ENCODE results near the gene FAM200C. TPM values are rescaled to one million over a fixed set of nuclear protein-coding genes. Genes with fewer than 3 reads are reported as not detected.

Gene FAM200C
- total RNA-seq, 2 donors from 2014 or later: 0.69 to 3.5 TPM

GRCh38 chr5:160367261-160367660 is 32.6 kb downstream of the FAM200C start:
- peaks cover 12% of the 10 kb centered on the region for H3K4me1 Mint-ChIP-seq
- no peaks in the 10 kb centered on the region for H3K9me3 Mint-ChIP-seq
- no peak overlapping the region for H3K4me3 Mint-ChIP-seq
- H3K27me3 Mint-ChIP-seq: peaks cover 55% of the 10 kb centered on the region
- no peaks in the 10 kb centered on the region for H3K36me3 Mint-ChIP-seq (ENCODE audit: low read depth)
- no peak overlapping the region for H3K27ac Mint-ChIP-seq
- ATAC-seq (replicated peaks): no peak

GRCh38 chr5:160366230-160366629 is 33.6 kb downstream of the FAM200C start:
- ATAC-seq (replicated peaks): no peak
- H3K27ac Mint-ChIP-seq: no peak overlapping the region
- no peaks in the 10 kb centered on the region for H3K36me3 Mint-ChIP-seq (ENCODE audit: low read depth)
- no peak overlapping the region for H3K4me3 Mint-ChIP-seq
- peaks cover 12% of the 10 kb centered on the region for H3K4me1 Mint-ChIP-seq
- no peaks in the 10 kb centered on the region for H3K9me3 Mint-ChIP-seq
- H3K27me3 Mint-ChIP-seq: peaks cover 56% of the 10 kb centered on the region

DNA sequence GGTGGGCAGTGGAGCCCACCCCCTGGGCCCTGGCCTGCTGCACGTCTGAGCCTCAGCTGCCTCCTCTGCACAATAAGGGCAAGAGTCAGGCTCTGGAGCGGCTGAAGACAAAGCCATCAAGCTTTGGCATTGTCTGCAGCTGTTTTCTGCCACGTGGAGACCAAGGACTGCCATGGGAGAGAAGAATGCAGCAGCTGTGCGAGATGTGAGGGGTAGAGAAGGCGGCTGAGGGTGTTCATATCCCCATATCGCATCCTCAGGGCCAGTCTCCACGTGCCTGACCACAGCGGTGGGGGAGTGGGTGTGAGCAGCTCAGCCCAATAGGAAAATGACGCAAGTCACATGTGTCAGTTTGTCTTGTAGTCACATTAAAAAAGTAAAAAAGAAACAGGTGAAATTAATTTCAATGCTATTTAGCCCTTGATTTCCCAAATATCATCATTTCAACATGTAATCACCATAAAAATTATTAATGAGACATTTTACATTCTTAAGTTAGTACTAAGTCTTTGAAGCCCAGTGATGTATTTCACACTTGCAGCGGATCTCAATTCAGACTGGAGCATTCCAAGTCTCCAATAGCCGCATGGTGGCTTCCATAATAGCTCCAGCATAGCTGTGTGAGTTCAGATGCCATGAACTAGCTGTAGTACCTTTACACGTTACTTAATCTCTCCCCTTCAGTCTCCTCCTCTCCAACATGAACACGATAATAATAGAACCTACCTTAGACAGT is 36.0 kb downstream of the FAM200C start:
- Mint-ChIP-seq H3K27me3 (peaks cover 43% of the 10 kb centered on the region), H3K9me3 (no peaks in the 10 kb centered on the region), H3K4me1 (no peaks in the 10 kb centered on the region), H3K4me3 (no peak overlapping the region), H3K27ac (no peak overlapping the region), H3K36me3 (ENCODE audit: low read depth) (no peaks in the 10 kb centered on the region)
- ATAC-seq (replicated peaks): no peak

- Mint-ChIP-seq H3K27me3 (peaks cover 38% of the 10 kb centered on the region), H3K9me3 (no peaks in the 10 kb centered on the region), H3K36me3 (ENCODE audit: low read depth) (no peaks in the 10 kb centered on the region), H3K4me3 (no peak overlapping the region), H3K4me1 (no peaks in the 10 kb centered on the region), H3K27ac (no peak overlapping the region)
- no peak for ATAC-seq (replicated peaks)
Observed at GRCh38 chr5:160363211-160363610, 36.6 kb downstream of the FAM200C start.

DNA sequence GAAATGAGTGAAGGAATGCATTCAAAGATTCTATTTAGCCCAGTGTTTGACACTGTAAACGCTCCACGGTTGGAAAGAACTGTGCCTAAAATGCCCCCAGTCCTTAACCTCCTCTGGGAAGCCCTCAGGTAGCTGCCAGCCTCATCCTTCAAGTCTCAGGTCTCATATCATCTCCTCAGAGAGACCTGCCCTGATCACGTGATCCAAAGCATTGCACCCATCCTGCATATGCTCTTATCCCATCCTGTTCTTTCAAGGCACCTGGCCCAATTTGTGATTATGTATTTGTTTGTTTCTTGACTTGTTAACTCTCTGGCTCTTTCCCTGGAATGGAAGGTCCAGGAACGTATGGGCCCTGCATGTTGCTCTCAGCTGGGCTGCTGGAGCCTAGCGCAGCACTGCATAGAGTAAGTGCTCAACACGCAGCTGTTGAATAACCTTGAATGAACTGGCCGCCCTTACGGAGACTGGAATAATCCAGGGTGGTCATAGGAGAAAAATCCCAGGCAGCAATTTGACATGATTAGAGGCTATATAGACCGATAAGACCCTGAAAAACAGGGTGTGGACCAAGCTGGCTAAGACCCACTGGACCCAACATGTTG is 38.1 kb downstream of the FAM200C start:
- Mint-ChIP-seq H3K4me1 (no peaks in the 10 kb centered on the region), H3K36me3 (ENCODE audit: low read depth) (no peaks in the 10 kb centered on the region), H3K27ac (no peak overlapping the region), H3K27me3 (peaks cover 27% of the 10 kb centered on the region), H3K4me3 (no peak overlapping the region), H3K9me3 (no peaks in the 10 kb centered on the region)
- ATAC-seq (replicated peaks): no peak

GRCh38 chr5:160360310-160360709 is 39.5 kb downstream of the FAM200C start:
- H3K9me3 Mint-ChIP-seq: no peaks in the 10 kb centered on the region
- no peaks in the 10 kb centered on the region for H3K4me1 Mint-ChIP-seq
- no peak overlapping the region for H3K27ac Mint-ChIP-seq
- no peaks in the 10 kb centered on the region for H3K36me3 Mint-ChIP-seq (ENCODE audit: low read depth)
- no peak overlapping the region for H3K4me3 Mint-ChIP-seq
- H3K27me3 Mint-ChIP-seq: peaks cover 23% of the 10 kb centered on the region
- ATAC-seq (replicated peaks): no peak

DNA sequence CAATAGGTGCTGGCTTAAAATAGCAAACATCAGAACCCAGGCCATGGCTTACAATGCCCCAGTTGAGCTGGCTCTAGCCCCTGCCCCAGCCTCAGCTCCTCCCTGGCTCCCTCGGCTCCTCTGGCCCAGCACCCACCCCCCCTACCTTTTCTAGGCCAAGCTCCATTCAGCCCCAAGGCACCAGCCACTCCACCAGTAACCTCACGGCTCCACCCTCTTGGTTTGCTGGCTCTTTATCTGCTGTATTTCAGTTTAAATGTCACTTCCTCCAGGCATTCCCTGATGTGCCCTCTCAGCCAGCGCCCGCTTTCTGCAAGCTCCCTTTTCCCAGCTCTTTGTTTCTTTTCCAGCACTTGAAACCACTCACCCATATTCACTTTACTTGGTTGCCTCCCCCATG is 40.0 kb downstream of the FAM200C start:
- Mint-ChIP-seq H3K4me3 (no peak overlapping the region), H3K27me3 (peaks cover 19% of the 10 kb centered on the region), H3K9me3 (no peaks in the 10 kb centered on the region), H3K36me3 (ENCODE audit: low read depth) (no peaks in the 10 kb centered on the region), H3K4me1 (no peaks in the 10 kb centered on the region), H3K27ac (no peak overlapping the region)
- no peak for ATAC-seq (replicated peaks)

GRCh38 chr5:160359242-160359641 is 40.6 kb downstream of the FAM200C start:
- Mint-ChIP-seq H3K27me3 (peaks cover 19% of the 10 kb centered on the region), H3K36me3 (ENCODE audit: low read depth) (no peaks in the 10 kb centered on the region), H3K27ac (no peak overlapping the region), H3K4me1 (no peaks in the 10 kb centered on the region), H3K9me3 (no peaks in the 10 kb centered on the region), H3K4me3 (no peak overlapping the region)
- no peak for ATAC-seq (replicated peaks)

- no peak for ATAC-seq (replicated peaks)
Observed at GRCh38 chr5:160357861-160358411, 41.9 kb downstream of the FAM200C start.

GRCh38 chr5:160357394-160357793 is 42.5 kb downstream of the FAM200C start:
- no peaks in the 10 kb centered on the region for H3K9me3 Mint-ChIP-seq
- no peaks in the 10 kb centered on the region for H3K36me3 Mint-ChIP-seq (ENCODE audit: low read depth)
- H3K27ac Mint-ChIP-seq: no peak overlapping the region
- H3K4me3 Mint-ChIP-seq: no peak overlapping the region
- ATAC-seq (replicated peaks): no peak
- H3K4me1 Mint-ChIP-seq: no peaks in the 10 kb centered on the region
- H3K27me3 Mint-ChIP-seq: peaks cover 19% of the 10 kb centered on the region

More at GRCh38 chr5:160357861-160358411, 41.9 kb downstream of the FAM200C start:
- Mint-ChIP-seq H3K36me3 (ENCODE audit: low read depth) (no peaks in the 10 kb centered on the region), H3K4me3 (no peak overlapping the region), H3K4me1 (no peaks in the 10 kb centered on the region), H3K27me3 (peaks cover 19% of the 10 kb centered on the region), H3K27ac (no peak overlapping the region), H3K9me3 (no peaks in the 10 kb centered on the region)

DNA sequence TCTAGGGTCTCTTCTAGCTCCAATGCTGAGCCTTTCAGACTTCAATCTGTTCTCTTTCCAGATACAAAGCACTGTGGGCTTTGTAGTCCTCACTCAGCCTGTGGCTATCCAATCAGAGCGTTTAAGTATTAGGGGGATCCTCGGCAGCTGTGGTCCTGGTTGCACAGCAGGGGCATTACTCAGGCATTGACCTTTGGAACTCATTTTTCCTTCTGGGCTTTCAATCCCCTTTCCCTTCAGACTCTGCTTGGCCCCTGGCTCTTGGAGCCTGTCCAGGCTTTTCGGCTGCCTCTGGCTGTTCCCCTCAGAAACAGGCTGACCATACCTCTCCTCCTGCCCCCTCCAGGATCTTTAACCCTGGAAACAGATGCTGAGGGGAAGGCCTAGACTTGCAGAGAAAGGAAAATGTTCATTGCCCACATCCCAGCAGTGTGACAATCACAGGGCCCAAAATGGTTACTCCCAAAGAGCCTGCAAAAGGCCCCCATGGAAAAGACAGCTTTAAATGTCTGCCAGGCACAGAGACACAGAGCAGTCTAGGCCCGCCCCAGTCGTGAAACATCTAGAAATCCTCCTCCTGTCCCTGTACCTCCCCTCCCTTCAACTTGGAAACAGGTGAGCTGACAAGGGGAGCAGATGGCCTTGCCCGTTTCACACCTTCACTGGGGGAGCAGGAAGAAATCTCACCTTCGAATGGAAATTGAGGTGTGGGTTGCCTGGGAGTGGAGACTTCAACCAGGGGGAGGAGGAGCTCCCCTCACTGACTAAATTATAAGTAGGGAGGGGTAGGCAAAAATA is 43.1 kb downstream of the FAM200C start:
- peaks cover 14% of the 10 kb centered on the region for H3K27me3 Mint-ChIP-seq
- no peaks in the 10 kb centered on the region for H3K9me3 Mint-ChIP-seq
- H3K27ac Mint-ChIP-seq: no peak overlapping the region
- no peak for ATAC-seq (replicated peaks)
- H3K36me3 Mint-ChIP-seq (ENCODE audit: low read depth): no peaks in the 10 kb centered on the region
- H3K4me3 Mint-ChIP-seq: no peak overlapping the region
- no peaks in the 10 kb centered on the region for H3K4me1 Mint-ChIP-seq

- Mint-ChIP-seq H3K27ac (no peak overlapping the region), H3K4me3 (no peak overlapping the region), H3K4me1 (no peaks in the 10 kb centered on the region), H3K27me3 (no peaks in the 10 kb centered on the region), H3K9me3 (no peaks in the 10 kb centered on the region), H3K36me3 (ENCODE audit: low read depth) (no peaks in the 10 kb centered on the region)
- ATAC-seq (replicated peaks): no peak
Observed at GRCh38 chr5:160354666-160355065, 45.2 kb downstream of the FAM200C start.

DNA sequence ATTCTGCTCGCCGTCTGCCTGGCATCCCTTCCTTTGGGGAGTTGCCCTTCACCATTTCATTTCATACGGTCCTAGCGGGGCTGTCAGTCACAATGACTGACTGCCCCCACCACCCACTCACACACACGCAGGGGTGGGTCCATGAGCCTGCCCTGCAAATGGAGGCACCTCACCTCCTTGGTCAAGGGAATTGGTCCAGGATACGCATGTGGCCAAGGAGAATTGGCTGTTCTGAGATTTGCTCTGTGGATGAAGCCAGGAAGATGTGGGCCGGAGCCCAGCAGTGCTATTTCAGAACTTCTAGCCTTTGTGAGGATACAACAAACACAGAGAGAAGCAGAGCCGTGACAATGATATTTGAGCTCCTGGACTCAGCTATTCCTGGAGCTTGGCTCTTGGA is 46.5 kb downstream of the FAM200C start:
- no peaks in the 10 kb centered on the region for H3K36me3 Mint-ChIP-seq (ENCODE audit: low read depth)
- ATAC-seq (replicated peaks): no peak

DNA sequence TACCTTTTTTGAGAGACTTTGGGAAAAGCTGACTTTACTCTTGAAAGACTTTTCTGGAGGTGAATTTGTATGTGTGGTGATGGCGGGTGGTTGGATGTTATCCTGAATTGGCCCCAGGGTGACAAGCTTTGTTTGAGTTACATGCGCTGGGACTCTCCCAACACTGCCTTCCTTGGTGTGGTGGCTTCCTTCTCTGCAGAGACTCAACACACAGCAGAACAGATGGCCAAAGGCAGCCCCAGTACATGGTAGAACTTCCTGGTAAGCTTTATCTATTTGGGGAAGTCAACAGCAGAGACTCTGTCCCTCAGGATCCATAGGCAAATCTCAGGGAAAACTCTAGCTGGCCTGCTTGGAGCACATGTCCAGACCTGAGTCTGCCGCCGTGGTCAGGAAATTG is 47.5 kb downstream of the FAM200C start:
- no peak overlapping the region for H3K27ac Mint-ChIP-seq

More for the DNA sequence above, 46.5 kb downstream of the FAM200C start:
- Mint-ChIP-seq H3K4me1 (no peaks in the 10 kb centered on the region), H3K4me3 (no peak overlapping the region), H3K9me3 (no peaks in the 10 kb centered on the region), H3K27ac (no peak overlapping the region), H3K27me3 (no peaks in the 10 kb centered on the region)

More for the DNA sequence above, 47.5 kb downstream of the FAM200C start:
- Mint-ChIP-seq H3K36me3 (ENCODE audit: low read depth) (no peaks in the 10 kb centered on the region), H3K4me1 (no peaks in the 10 kb centered on the region), H3K27me3 (no peaks in the 10 kb centered on the region), H3K4me3 (no peak overlapping the region), H3K9me3 (no peaks in the 10 kb centered on the region)
- no peak for ATAC-seq (replicated peaks)

Data from activated T-helper 17 cell treated with anti-CD3 and anti-CD28 coated beads, Interleukin-2, amount 50 U/mL, for 72 hours (primary cell).